HG03565 (cell line): Measurements from ENCODE around the gene KCTD1.

ENCODE experiments used
- ATAC-seq: cut with Tn5 transposase; IDR thresholded peaks from one replicate; pipeline ENCODE4 v1.9.1; 2021; ENCODE audit warnings: mild to moderate bottlenecking, moderate library complexity; ENCODE audit not compliant: unreplicated experiment

Gene KCTD1

GRCh38 chr18:26487437-26487836, 60.9 kb downstream of the KCTD1 start:
- ATAC-seq = peak; percentile 92

DNA sequence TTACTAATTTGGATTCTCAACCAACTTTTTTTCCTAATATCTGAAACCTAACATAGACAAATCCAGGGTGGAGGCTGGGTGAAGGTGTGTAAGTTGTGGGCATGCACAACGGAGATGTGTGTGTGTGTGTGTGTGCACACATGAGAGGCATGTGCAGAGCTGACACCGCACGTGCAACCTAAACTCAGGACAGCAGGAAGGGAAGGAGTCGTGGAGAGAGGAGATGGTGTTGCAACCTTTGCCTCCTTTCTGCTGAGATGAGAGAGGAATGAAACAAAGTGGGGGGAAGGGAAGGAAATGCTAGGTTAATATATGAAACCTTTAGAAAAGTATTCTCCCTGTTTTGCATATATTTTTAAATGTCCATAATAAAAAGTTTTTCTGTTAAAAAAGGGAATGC, 64.7 kb downstream of the KCTD1 start:
- ATAC-seq = no peak

- no peak for ATAC-seq
Measured at GRCh38 chr18:26482569-26482968, 65.8 kb downstream of the KCTD1 start.

GRCh38 chr18:26480897-26481795, 67.2 kb downstream of the KCTD1 start:
- no peak for ATAC-seq

DNA sequence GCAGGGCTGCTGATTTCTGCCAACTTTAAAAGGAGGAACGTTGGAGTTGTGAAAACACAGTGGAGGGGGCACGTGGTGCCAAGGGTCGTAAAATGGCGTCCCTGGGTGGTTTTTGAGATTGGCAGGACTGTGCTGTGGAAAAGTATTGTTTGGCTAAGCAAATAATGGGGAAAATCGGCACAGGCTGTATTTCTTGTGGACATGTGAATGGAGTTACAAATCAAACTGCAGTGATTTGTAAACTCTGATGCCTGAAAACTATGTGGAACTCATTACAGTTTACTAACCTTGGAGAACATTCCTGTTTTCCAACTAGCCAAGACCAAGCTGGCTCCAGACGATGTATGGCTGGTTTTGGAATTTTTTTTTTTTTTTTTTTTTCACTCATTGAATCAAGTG, 68.7 kb downstream of the KCTD1 start:
- no peak for ATAC-seq

DNA sequence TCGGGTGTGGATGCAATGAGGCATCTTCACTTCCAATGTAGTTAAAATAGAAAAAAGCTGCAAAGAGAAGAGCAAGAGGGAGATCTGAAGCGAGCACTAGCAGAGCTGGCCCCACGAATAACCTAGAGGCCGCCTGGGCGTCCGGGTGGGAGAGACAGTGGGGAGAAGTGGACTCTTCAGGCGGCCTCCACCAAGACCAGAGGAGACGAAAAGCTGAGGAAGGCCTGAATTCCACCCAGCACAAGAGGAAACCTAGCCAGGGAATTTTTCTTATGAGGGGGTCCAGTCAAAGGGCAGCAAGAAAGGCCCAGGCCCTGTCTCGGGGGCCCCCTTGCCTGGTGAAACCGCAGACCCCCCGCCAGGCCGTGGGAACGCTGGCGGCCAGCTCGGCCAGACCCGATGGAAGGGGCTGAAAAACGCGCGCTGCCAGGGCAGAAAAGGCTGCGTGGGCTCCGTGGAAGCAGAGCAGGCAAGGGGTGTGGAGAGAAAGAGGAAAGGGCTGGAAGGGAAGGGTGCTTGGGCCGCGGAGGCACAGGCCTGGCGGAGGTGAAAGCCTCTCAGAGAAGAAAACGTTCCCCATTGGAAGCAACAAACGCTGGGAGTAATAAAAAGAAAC, 69.2 kb downstream of the KCTD1 start:
- no peak for ATAC-seq

- ATAC-seq = no peak
Measured at GRCh38 chr18:26477828-26478466, 70.4 kb downstream of the KCTD1 start.

DNA sequence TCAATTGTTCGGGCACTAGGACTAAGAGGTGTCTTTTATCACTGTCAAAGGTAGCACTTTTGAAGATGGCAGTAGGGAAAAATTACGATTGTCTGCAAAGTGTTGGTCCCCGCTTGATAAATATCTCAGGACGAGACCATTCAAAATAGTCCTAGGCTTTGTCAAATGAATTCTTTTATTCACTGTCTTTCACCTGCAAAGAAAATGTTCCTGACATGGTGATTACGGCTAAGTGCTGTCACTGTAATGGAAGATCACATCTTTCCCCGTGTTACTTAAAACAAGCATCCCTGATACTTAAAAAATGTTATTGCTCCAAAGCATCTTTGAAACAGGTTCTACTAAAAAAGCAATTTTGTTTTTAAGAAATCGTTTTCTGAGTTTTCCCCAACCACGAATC, 71.7 kb downstream of the KCTD1 start:
- no peak for ATAC-seq

GRCh38 chr18:26474542-26474941, 73.8 kb downstream of the KCTD1 start:
- no peak for ATAC-seq

DNA sequence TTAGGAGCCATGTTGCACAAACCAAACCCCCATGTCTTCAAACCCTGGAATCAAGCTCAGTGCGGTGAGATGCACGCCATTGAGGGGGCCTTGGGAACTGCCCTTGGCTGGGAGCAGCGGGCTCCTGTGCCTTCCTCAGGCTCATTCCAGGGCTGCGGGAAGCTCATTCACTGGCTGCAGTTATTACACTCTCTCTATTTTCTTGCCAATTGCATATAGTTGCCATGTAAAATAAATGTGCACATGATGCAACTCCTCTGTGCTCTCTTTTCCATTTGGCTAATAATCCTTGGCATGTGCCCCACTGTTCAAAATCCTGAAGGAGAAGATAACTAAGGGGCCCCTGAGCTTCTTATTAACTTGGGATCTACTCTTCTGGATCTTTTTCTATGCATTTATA, 74.7 kb downstream of the KCTD1 start:
- no peak for ATAC-seq

- ATAC-seq = no peak
Measured at GRCh38 chr18:26471826-26472225, 76.5 kb downstream of the KCTD1 start.

DNA sequence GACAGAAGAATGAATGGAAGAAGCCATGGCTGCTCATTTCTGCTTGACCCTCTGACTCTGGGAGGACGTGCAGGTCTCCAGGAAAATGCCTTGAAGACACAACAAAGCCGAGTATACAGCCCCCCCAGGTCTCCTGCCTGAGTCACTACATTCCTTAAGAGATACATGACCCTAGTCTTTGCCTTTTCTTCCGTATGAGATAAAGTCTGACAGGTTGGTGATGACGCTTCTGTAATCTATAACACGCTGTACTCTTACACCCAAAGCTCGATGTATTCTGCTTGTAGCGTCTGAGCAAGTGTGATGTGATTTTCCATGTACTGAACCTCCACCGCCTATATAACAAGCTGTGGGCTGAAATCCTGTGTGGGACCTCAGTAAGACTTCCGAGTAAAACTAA, 77.3 kb downstream of the KCTD1 start:
- no peak for ATAC-seq

DNA sequence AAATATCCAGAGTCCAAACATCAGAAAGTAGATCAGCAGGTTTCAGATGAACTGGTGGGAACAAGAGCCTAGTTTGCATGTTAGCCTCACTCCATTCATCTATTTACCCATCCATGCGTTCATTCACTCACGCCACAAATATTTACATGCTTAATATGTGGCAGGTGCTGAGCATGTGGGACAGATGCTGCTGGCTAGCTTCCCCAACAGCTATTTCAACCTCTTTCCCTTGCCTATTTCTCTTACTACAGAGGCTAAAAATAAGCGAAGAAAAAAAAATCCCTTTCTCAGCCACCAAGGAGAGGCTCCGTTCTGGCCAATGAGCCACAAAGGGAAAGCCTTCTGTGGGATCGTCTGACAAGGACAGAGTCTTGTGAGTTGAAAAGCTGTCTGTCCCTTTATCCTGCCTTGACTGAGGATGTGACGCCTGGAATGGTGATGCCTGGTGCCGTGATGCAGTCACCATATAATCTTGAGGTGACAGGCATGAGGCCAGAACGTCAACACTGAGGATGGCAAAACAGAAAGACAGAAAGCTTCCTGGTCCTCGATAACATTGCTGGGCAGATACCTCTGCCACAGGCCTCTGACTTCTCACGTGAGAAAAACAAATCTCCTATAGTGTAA, 78.2 kb downstream of the KCTD1 start:
- peak; percentile 80 for ATAC-seq

DNA sequence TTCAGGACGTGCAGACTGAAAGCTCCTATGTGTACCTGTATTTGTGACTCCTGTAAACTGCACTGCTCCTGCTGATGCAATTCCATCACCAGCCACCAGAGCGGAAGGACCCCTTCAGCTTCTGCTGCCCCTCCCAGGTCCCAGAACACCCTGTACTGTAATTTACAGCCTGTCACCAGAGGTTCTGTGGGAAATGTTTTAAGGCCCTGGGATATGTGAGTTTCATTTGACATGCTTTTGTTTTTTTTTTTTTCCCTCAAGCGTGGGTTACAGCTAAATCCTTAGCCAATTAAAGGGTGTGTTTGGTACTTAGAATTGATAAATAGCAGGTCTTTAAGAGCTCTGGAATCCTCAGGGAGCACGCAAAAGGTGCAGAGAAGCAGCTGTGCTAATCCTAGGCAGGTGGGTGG, 79.4 kb downstream of the KCTD1 start:
- no peak for ATAC-seq

DNA sequence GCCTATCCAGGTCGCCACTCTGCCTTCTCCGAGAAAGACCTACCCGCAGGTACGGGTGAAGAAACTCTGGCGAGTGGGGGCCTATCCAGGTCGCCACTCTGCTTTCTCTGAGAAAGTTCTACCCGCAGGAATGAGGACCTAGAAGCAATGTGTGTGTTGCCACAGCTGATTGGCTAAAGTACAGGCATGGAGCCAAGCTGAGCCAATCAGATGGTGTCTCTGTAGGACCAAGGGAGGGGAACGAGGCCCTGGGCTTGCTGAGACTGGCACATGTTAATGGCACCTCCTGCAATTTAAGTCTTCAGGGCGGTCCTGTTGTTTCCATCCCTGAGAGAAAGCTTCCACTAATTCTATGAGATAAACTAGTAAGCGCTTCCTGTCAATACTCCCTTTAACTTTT, 82.3 kb downstream of the KCTD1 start:
- no peak for ATAC-seq

DNA sequence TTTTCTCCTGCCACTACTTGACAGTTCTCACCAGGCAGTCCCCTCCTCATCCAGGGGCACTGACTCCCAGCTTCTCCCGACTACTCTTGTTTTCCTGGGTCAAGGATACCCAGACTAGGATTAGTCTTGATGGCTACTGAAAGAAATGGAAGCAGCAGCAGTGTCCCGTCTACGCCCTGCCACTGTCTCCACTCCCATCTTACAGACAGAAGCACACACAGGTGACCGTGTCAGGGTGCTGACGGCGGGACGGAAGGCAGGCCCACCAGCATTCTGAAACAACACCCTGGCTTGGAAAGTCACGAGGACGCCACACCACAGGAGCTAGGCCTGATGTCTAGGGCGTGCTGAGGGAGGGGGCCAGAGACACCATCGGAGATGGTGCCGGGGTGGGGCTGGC, 82.9 kb downstream of the KCTD1 start:
- ATAC-seq = no peak

DNA sequence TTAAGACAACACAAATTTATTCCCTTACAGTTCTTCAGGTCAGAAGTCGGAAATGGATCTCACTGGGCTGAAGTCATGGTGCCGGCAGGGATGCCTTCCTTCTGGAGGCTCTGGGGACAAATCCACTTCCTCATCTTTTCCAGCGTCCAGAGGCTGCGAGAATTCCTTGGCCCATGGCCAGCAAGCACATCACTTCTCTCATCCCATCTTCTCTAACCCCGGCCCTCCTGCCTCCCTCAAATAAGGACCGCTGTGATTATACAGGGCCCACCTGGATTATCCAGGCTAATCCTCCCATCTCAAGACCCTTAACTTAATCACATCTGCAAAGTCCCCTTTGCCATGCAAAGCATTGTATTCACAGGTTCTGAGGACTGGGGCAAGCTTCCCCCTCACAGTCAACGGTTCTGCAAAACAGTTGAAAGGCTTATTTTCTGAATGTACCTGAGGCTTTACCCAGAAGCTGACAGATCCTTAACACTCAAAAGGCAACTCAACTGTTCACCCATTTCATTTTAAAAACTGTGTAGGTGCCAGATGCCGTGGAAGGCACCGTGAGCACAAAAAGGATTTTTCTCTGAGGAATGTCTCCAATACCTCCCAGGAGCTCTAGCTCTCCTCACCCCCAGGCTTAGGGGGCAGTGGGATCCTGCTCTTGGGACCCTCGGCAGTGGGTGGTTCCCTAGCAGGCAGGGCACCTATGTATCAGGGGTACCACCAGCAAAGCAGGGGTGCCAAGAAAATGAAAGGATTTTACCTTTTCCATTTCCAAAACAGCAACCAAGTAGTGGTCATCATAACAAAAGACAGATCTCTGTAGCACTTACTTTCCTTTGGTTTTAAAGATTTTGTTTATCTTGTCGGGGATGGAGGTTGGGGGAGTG, 84.0 kb downstream of the KCTD1 start:
- ATAC-seq = no peak

GRCh38 chr18:26462355-26462754, 86.0 kb downstream of the KCTD1 start:
- ATAC-seq = no peak

DNA sequence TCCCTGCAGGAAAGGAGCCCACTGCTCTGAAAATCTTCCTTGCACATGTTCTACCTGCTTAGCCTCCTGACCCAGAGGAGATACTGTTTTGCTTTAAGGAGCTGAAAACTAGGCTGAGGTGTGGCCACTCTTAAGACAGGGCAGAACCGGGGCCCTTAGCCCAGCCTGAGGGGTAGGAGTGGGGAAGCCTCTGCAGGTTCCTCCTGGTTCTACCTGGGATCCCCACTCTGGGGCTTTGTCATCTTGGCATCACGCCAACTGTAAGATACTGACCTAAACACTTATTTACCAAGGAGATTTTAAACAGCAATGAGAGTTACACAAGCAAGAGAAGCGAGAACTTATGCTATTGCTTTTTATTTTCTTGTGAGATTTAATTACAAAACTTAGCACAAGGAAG, 86.9 kb downstream of the KCTD1 start:
- ATAC-seq = no peak

DNA sequence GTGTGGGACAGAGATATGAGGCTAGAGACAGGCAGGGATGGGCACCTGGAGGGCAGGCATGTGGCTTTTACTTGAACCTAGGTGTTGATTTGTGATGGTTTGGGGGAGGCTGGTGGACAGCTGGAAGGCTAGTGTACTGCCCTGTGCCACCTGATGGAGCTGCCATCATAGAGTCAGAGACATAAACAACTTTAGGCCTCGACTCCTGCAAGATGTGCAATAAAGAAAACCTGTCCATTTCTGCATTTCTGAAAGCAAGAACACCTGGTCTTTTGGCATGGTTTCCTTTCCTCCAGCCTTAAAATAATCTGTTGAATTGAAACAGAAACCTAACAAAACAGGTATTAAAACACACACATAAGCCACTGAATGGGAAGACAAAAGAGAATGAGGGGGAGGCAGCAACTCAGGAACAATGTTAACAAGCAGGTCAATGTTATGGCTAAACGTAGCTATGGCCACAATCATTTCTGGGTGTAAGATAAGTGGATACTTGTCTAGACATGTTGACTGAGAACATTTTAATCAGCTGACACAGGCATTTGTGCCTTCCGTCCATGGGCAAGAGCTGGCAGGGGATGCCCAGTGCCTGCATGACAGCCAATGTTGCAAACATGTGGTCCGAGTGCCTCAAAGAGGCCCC, 87.8 kb downstream of the KCTD1 start:
- ATAC-seq = peak; percentile 66
